Nephron (organoid): ENCODE data around the gene TMEM202.
"Not testable (repeated sequence)": the region's sequence is repeated elsewhere in the genome, so short reads cannot be mapped to it uniquely, and the experiment has no call there.

Source experiments
- H3K27ac Mint-ChIP-seq, 3 experiments: 2 replicates each; pipeline ENCODE4 v1.8.0; 2020; ENCODE audit warnings: mixed read lengths in 3 of 3, mild to moderate bottlenecking in 2 of 3, moderate library complexity in 1 of 3
- H3K27me3 Mint-ChIP-seq: 2 replicates; pipeline ENCODE4 v1.8.0; 2021; ENCODE audit warnings: low read depth, mild to moderate bottlenecking, moderate library complexity, mixed read lengths
- H3K36me3 Mint-ChIP-seq: 2 replicates; pipeline ENCODE4 v1.8.0; 2020; ENCODE audit warnings: low read depth, mixed read lengths
- H3K4me1 Mint-ChIP-seq: 2 replicates; pipeline ENCODE4 v1.8.0; 2020; ENCODE audit warnings: mixed read lengths
- H3K4me3 Mint-ChIP-seq, 3 experiments: 2 replicates each; pipeline ENCODE4 v1.8.0; 2020; ENCODE audit warnings: mild to moderate bottlenecking in 3 of 3, mixed read lengths in 3 of 3, moderate library complexity in 2 of 3
- H3K9me3 Mint-ChIP-seq: 2 replicates; pipeline ENCODE4 v1.8.0; 2020; ENCODE audit warnings: mixed read lengths
- CTCF ChIP-seq, 3 experiments: fragments of 200-600 bp; sonication (generic); IDR thresholded peaks; one replicate each; pipeline ENCODE4 v1.5.0; 2021; ENCODE audit warnings: antibody characterized with exemption in 3 of 3; ENCODE audit not compliant: unreplicated experiment in 3 of 3

Gene TMEM202

GRCh38 chr15:72420576-72420975 lies 22.5 kb downstream of the TMEM202 start:
- Mint-ChIP-seq H3K36me3 (no peaks in the 10 kb centered on the region), H3K27ac (no peak overlapping the region), H3K4me1 (no peaks in the 10 kb centered on the region), H3K27me3 (no peaks in the 10 kb centered on the region), H3K4me3 (no peak overlapping the region), H3K9me3 (peaks cover 11% of the 10 kb centered on the region)
- TF ChIP-seq CTCF (IDR thresholded peaks at IDR 0.05; ENCODE audit: unreplicated experiment in 3 of 3) = no peak

GRCh38 chr15:72421484-72421883 lies 23.4 kb downstream of the TMEM202 start:
- Mint-ChIP-seq H3K9me3 (peaks cover 15% of the 10 kb centered on the region), H3K4me1 (no peaks in the 10 kb centered on the region), H3K4me3 (no peak overlapping the region), H3K27me3 (no peaks in the 10 kb centered on the region), H3K36me3 (peaks cover 4% of the 10 kb centered on the region), H3K27ac (no peak overlapping the region)
- TF ChIP-seq CTCF (IDR thresholded peaks at IDR 0.05; ENCODE audit: unreplicated experiment in 3 of 3) = no peak

- no peaks in the 10 kb centered on the region for H3K4me1 Mint-ChIP-seq
- no peak overlapping the region for H3K4me3 Mint-ChIP-seq
- no peak overlapping the region for H3K27ac Mint-ChIP-seq
These were observed 25.2 kb downstream of the TMEM202 start for GRCh38 chr15:72423256-72423655.

GRCh38 chr15:72426753-72427152 lies 28.6 kb downstream of the TMEM202 start:
- Mint-ChIP-seq H3K36me3 (peaks cover 4% of the 10 kb centered on the region), H3K4me1 (no peaks in the 10 kb centered on the region), H3K4me3 (no peak overlapping the region), H3K27me3 (peaks cover 10% of the 10 kb centered on the region), H3K27ac (no peak overlapping the region), H3K9me3 (peaks cover 34% of the 10 kb centered on the region)
- no peak for TF ChIP-seq CTCF (IDR thresholded peaks at IDR 0.05; ENCODE audit: unreplicated experiment in 3 of 3)

More at GRCh38 chr15:72423256-72423655, 25.2 kb downstream of the TMEM202 start:
- no peak for TF ChIP-seq CTCF (IDR thresholded peaks at IDR 0.05; ENCODE audit: unreplicated experiment in 3 of 3)
- peaks cover 30% of the 10 kb centered on the region for H3K9me3 Mint-ChIP-seq
- no peaks in the 10 kb centered on the region for H3K27me3 Mint-ChIP-seq
- peaks cover 4% of the 10 kb centered on the region for H3K36me3 Mint-ChIP-seq

- Mint-ChIP-seq H3K27ac (no peak overlapping the region), H3K9me3 (peaks cover 21% of the 10 kb centered on the region), H3K4me3 (no peak overlapping the region), H3K4me1 (no peaks in the 10 kb centered on the region), H3K36me3 (peaks cover 3% of the 10 kb centered on the region), H3K27me3 (peaks cover 28% of the 10 kb centered on the region)
- TF ChIP-seq CTCF (IDR thresholded peaks at IDR 0.05; ENCODE audit: unreplicated experiment in 3 of 3) = no peak
These were observed 39.7 kb downstream of the TMEM202 start for GRCh38 chr15:72437650-72438316.

- not testable (repeated sequence) for H3K4me3 Mint-ChIP-seq, H3K4me1 Mint-ChIP-seq, H3K27ac Mint-ChIP-seq, H3K36me3 Mint-ChIP-seq
- Mint-ChIP-seq H3K9me3 (peaks cover 10% of the 10 kb centered on the region), H3K27me3 (peaks cover 23% of the 10 kb centered on the region)
These were observed 44.7 kb downstream of the TMEM202 start for GRCh38 chr15:72442848-72443247.
